ENCODE measurements around the gene KSR1. TPM values are rescaled to one million over a fixed set of nuclear protein-coding genes. Genes with fewer than 3 reads are reported as not detected.
"Not testable (repeated sequence)": the region's sequence is repeated elsewhere in the genome, so short reads cannot be mapped to it uniquely, and the experiment has no call there.

KSR1 gene
- total RNA-seq, 1 experiment from 2014 or later, result 19.1 TPM

GRCh38 chr17:27430383-27430840, 25.8 kb upstream of the KSR1 start:
- intact Hi-C loops (cut with micrococcal nuclease; ENCODE audit: unreplicated experiment), result loop anchor here (2.0 kb wide), 1 partner anchor 78 kb away; no protein-coding TSS in a partner anchor
- Histone ChIP-seq H3K27me3 (ENCODE audit: insufficient read depth, low read depth) (no peaks in the 10 kb centered on the region), H3K79me2 (ENCODE audit: low read depth) (no peaks in the 10 kb centered on the region), H3K9me3 (ENCODE audit: insufficient read depth, low read depth) (no peaks in the 10 kb centered on the region), H3F3A (ENCODE audit: insufficient read depth, low read depth) (no peaks in the 10 kb centered on the region), H3K9me2 (ENCODE audit: insufficient read depth) (no peaks in the 10 kb centered on the region), H3K4me3 (no peak overlapping the region), H3K4me1 (replicated peaks; ENCODE audit: insufficient read depth) (no peaks in the 10 kb centered on the region), H4K20me1 (ENCODE audit: insufficient read depth) (no peaks in the 10 kb centered on the region), H3K36me3 (ENCODE audit: low read depth) (no peaks in the 10 kb centered on the region), H3K27ac (no peak overlapping the region), H2AFZ (no peak overlapping the region), H3K4me2 (no peak overlapping the region)
- ChIA-PET POLR2A (ENCODE audit: unreplicated experiment) (no interaction called here), CTCF (no interaction called here)
- no peak for DNase-seq
- TF ChIP-seq, protein P1, sequence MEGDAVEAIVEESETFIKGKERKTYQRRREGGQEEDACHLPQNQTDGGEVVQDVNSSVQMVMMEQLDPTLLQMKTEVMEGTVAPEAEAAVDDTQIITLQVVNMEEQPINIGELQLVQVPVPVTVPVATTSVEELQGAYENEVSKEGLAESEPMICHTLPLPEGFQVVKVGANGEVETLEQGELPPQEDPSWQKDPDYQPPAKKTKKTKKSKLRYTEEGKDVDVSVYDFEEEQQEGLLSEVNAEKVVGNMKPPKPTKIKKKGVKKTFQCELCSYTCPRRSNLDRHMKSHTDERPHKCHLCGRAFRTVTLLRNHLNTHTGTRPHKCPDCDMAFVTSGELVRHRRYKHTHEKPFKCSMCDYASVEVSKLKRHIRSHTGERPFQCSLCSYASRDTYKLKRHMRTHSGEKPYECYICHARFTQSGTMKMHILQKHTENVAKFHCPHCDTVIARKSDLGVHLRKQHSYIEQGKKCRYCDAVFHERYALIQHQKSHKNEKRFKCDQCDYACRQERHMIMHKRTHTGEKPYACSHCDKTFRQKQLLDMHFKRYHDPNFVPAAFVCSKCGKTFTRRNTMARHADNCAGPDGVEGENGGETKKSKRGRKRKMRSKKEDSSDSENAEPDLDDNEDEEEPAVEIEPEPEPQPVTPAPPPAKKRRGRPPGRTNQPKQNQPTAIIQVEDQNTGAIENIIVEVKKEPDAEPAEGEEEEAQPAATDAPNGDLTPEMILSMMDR (conservative IDR thresholded peaks at IDR 0.05), result no peak
- no peak for TF ChIP-seq EZH2 (IDR thresholded peaks at IDR 0.05; ENCODE audit: low read depth)
- no TSS peak for BruUV-seq (replicated peaks)

- Histone ChIP-seq H3K27ac (no peak overlapping the region), H3K79me2 (ENCODE audit: low read depth) (no peaks in the 10 kb centered on the region), H3K9me2 (ENCODE audit: insufficient read depth) (no peaks in the 10 kb centered on the region), H2AFZ (no peak overlapping the region), H3K4me1 (replicated peaks; ENCODE audit: insufficient read depth) (no peaks in the 10 kb centered on the region), H3K4me3 (no peak overlapping the region), H3K27me3 (ENCODE audit: insufficient read depth, low read depth) (no peaks in the 10 kb centered on the region), H4K20me1 (ENCODE audit: insufficient read depth) (no peaks in the 10 kb centered on the region), H3F3A (ENCODE audit: insufficient read depth, low read depth) (no peaks in the 10 kb centered on the region), H3K4me2 (no peak overlapping the region), H3K36me3 (ENCODE audit: low read depth) (no peaks in the 10 kb centered on the region), H3K9me3 (ENCODE audit: insufficient read depth, low read depth) (no peaks in the 10 kb centered on the region)
- ChIA-PET CTCF (no interaction called here), POLR2A (ENCODE audit: unreplicated experiment) (no interaction called here)
- no peak for TF ChIP-seq EZH2 (IDR thresholded peaks at IDR 0.05; ENCODE audit: low read depth)
- TF ChIP-seq, protein P1 (conservative IDR thresholded peaks at IDR 0.05), result peak; percentile 76
- intact Hi-C loops (cut with micrococcal nuclease; ENCODE audit: unreplicated experiment), result loop anchor here (2.0 kb wide), 1 partner anchor 78 kb away; no protein-coding TSS in a partner anchor
- BruUV-seq (replicated peaks), result no TSS peak
- DNase-seq, result peak in 1 of 2 experiments; percentile 41
Measured at GRCh38 chr17:27430882-27431491, 25.3 kb upstream of the KSR1 start.

- ChIA-PET POLR2A (ENCODE audit: unreplicated experiment) (no interaction called here), CTCF (interaction anchor here (0.8 kb wide), 1 partner anchor 166 kb away, joined by 3 read pairs; no protein-coding TSS in a partner anchor)
- Histone ChIP-seq H3K79me2 (ENCODE audit: low read depth) (no peaks in the 10 kb centered on the region), H2AFZ (no peak overlapping the region), H3K27ac (no peak overlapping the region), H3K36me3 (ENCODE audit: low read depth) (no peaks in the 10 kb centered on the region), H3K27me3 (ENCODE audit: insufficient read depth, low read depth) (no peaks in the 10 kb centered on the region), H3K4me3 (no peak overlapping the region), H4K20me1 (ENCODE audit: insufficient read depth) (no peaks in the 10 kb centered on the region), H3K9me2 (ENCODE audit: insufficient read depth) (no peaks in the 10 kb centered on the region), H3K4me2 (no peak overlapping the region), H3K9me3 (ENCODE audit: insufficient read depth, low read depth) (no peaks in the 10 kb centered on the region), H3K4me1 (replicated peaks; ENCODE audit: insufficient read depth) (no peaks in the 10 kb centered on the region), H3F3A (ENCODE audit: insufficient read depth, low read depth) (no peaks in the 10 kb centered on the region)
- DNase-seq, result no peak
- intact Hi-C loops (cut with micrococcal nuclease; ENCODE audit: unreplicated experiment), result no loop called here
- BruUV-seq (replicated peaks), result no TSS peak
- TF ChIP-seq, protein P1 (conservative IDR thresholded peaks at IDR 0.05), result no peak
- TF ChIP-seq EZH2 (IDR thresholded peaks at IDR 0.05; ENCODE audit: low read depth), result no peak
Measured at GRCh38 chr17:27433521-27433920, 22.7 kb upstream of the KSR1 start.

DNA sequence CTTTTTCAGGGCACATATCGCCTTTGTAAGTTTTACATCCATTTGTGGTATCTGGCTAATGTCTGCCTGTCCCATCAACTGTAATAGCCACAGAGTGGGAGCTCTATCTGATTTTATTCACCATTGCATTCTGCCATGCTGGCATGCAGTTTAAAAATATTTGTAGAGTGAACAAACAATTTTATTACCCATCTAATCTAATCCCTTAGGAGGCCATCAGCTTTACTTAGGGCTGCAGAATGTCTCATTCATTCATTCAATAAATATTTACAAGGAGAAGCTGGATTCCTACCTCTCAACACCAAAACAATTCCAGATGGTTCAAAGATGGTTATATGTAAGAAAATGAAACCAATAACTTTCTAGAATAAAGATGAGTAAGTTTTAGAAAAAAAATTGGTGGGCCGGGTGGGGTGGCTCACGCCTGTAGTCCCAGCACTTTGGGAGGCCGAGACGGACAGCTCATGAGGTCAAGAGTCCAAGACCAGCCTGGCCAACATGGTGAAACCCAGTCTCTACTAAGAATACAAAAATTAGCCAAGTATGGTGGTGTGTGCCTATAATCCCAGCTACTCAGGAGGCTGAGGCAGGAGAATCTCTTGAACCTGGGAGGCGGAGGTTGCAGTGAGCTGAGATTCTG, 20.7 kb upstream of the KSR1 start:
- H2AFZ ChIP-seq; intact Hi-C loops (cut with micrococcal nuclease; ENCODE audit: unreplicated experiment); H3K36me3 ChIP-seq (ENCODE audit: low read depth); CTCF ChIA-PET; H3K79me2 ChIP-seq (ENCODE audit: low read depth); H3K4me2 ChIP-seq; H3K27ac ChIP-seq; H3K27me3 ChIP-seq (ENCODE audit: insufficient read depth, low read depth); BruUV-seq (replicated peaks); H3K9me2 ChIP-seq (ENCODE audit: insufficient read depth); DNase-seq; H4K20me1 ChIP-seq (ENCODE audit: insufficient read depth); H3K4me3 ChIP-seq; H3F3A ChIP-seq (ENCODE audit: insufficient read depth, low read depth); H3K4me1 ChIP-seq (replicated peaks; ENCODE audit: insufficient read depth); H3K9me3 ChIP-seq (ENCODE audit: insufficient read depth, low read depth): not testable (repeated sequence)
- POLR2A ChIA-PET (ENCODE audit: unreplicated experiment), result interaction anchor here (0.6 kb wide), 1 partner anchor 96 kb away, joined by 4 read pairs; no protein-coding TSS in a partner anchor
